ENCODE results near the gene GLB1L. TPM values are rescaled to one million over a fixed set of nuclear protein-coding genes. Genes with fewer than 3 reads are reported as not detected.

Gene GLB1L
- total RNA-seq, 1 donor from 2014 or later = 5.7 TPM

Other genes with a start within 250 kb of the GLB1L start
- gene CFAP65, start 203.9 kb downstream of the GLB1L start, total RNA-seq = not detected in 2 replicates
- gene IHH, start 184.5 kb downstream of the GLB1L start, total RNA-seq = 0.20 TPM in 1 of 2 replicates, not detected in the other
- 18.8 and 20.0 TPM in 2 replicates for gene NHEJ1, start 84.6 kb downstream of the GLB1L start, total RNA-seq
- gene SLC23A3, start 75.4 kb downstream of the GLB1L start, total RNA-seq = 1.5 and 2.1 TPM in 2 replicates
- 67.3 and 70.8 TPM in 2 replicates for gene CNPPD1, start 68.5 kb downstream of the GLB1L start, total RNA-seq
- 79.8 and 81.1 TPM in 2 replicates for gene RETREG2, start 67.2 kb downstream of the GLB1L start, total RNA-seq
- gene ZFAND2B, start 38.7 kb downstream of the GLB1L start, total RNA-seq = 53.0 and 54.6 TPM in 2 replicates
- 13.8 and 14.0 TPM in 2 replicates for gene ABCB6, start 26.5 kb downstream of the GLB1L start, total RNA-seq
- gene ATG9A, start 15.8 kb downstream of the GLB1L start, total RNA-seq = 37.2 and 51.6 TPM in 2 replicates
- 80.1 and 83.0 TPM in 2 replicates for gene ANKZF1, start 15.6 kb downstream of the GLB1L start, total RNA-seq
- 25.1 and 29.8 TPM in 2 replicates for gene STK16, start within 50 bp of the GLB1L start, total RNA-seq
- gene TUBA4B, start 7.8 kb upstream of the GLB1L start, total RNA-seq = not detected in 2 replicates
- 331 and 334 TPM in 2 replicates for gene TUBA4A, start 8.5 kb upstream of the GLB1L start, total RNA-seq
- gene DNAJB2, start 33.9 kb upstream of the GLB1L start, total RNA-seq = 32.1 and 34.0 TPM in 2 replicates
- gene PTPRN, start 64.0 kb upstream of the GLB1L start, total RNA-seq = not detected in 2 replicates
- gene RESP18, start 87.3 kb upstream of the GLB1L start, total RNA-seq = not detected in 2 replicates
- gene DNPEP, start 142.5 kb upstream of the GLB1L start, total RNA-seq = 67.6 and 80.2 TPM in 2 replicates
- gene DES, start 172.9 kb upstream of the GLB1L start, total RNA-seq = not detected in 2 replicates
- 0.32 and 0.75 TPM in 2 replicates for gene SPEG, start 189.4 kb upstream of the GLB1L start, total RNA-seq